Adrenal gland (tissue), 12 donors: ENCODE data around the gene INF2. TPM values are rescaled to one million over a fixed set of nuclear protein-coding genes. Genes with fewer than 3 reads are reported as not detected.

Source experiments
- DNase-seq, 7 donors: peaks; one replicate each; pipeline ENCODE4 v3.0.0-alpha.2; 2019 to 2020
- H3K27ac ChIP-seq, 5 donors: fragments of 200-600 bp; sonication (generic) in 4 of 5; 1 replicate in 3 of 5; 2 replicates in 2 of 5; pipeline versions ENCODE4 v1.5.1 to v1.8.0; 2016 to 2020; ENCODE audit warnings: mild to moderate bottlenecking in 1 of 5
- H3K27me3 ChIP-seq: fragments of 200-600 bp; 2 replicates; pipeline ENCODE4 v1.8.0; 2021
- H3K36me3 ChIP-seq, 2 donors: fragments of 200-600 bp; replicated peaks in 1 of 2; 1 replicate in 1 of 2; 2 replicates in 1 of 2; pipeline versions ENCODE4 v1.5.1 to v1.8.0; 2018 to 2022
- H3K4me1 ChIP-seq, 2 donors: fragments of 200-600 bp; replicated peaks in 1 of 2; 1 replicate in 1 of 2; 2 replicates in 1 of 2; pipeline versions ENCODE4 v1.5.1 to v1.8.0; 2018 to 2021
- H3K4me3 ChIP-seq, 4 donors: fragments of 200-600 bp; sonication (generic) in 3 of 4; one replicate each; pipeline ENCODE4 v1.5.1; 2016 to 2018
- H3K9me3 ChIP-seq, 3 donors: fragments of 200-600 bp; sonication (generic) in 1 of 3; replicated peaks in 1 of 3; 1 replicate in 2 of 3; 2 replicates in 1 of 3; pipeline versions ENCODE4 v1.5.1 to v1.8.0; 2016 to 2021
- POLR2A ChIP-seq, 2 donors: fragments of 450-650 bp; IDR thresholded peaks; one replicate each; pipeline ENCODE4 v1.6.1; 2017; ENCODE audit warnings: antibody characterized with exemption in 2 of 2, mild to moderate bottlenecking in 2 of 2, moderate library complexity in 1 of 2
- WGBS, 4 donors: extraction: QIAGEN DNeasy Blood & Tissue Kit in 2 of 4; methylation state at CpG; one replicate each; pipeline versions ENCODE4 v1.1.5 to v1.1.7; 2013 to 2017; 5-methylcytosine and 5-hydroxymethylcytosine counted together
- intact Hi-C, 2 donors: fragments of 100-400 bp; cut with DNase I; formaldehyde crosslinking; loops; one replicate each; pipeline versions ENCODE4 v1.14.1 to v1.15.0; 2022 to 2023
- polyA plus RNA-seq, 3 donors: library from polyadenylated mRNA; stranded (reverse); fragments of 200-250 nt in 2 of 3; fragments of 350-450 nt in 1 of 3; fragmentation: Illumina TruSeq in 1 of 3; extraction: RNeasy Lipid Tissue Mini Kit (QIAGEN cat#74804) in 1 of 3; gene quantifications; one replicate each; pipeline ENCODE4 v1.2.3, GENCODE V29; 2013 to 2014
- total RNA-seq, 9 donors: library from RNA; depleted of rRNA in 4 of 9; stranded (reverse); fragments of >200 nt in 4 of 9; fragments of 120-200 nt in 1 of 9; fragmentation: NEBNext Ultra II Directional in 1 of 9; extraction: Animal tissue kit (Norgen Biotek cat#: 25700) in 1 of 9; gene quantifications; one replicate each; pipeline versions ENCODE4 v1.1.0 to v1.2.4, GENCODE V29; 2013 to 2023
- TF ChIP-seq, protein P1 (sequence below), 6 experiments: fragments of 450-650 bp in 4 of 6; fragments of 200-600 bp in 2 of 6; sonication (generic) in 1 of 6; IDR thresholded peaks; 1 replicate in 5 of 6; 2 replicates in 1 of 6; pipeline versions ENCODE4 v1.5.1 to v1.8.0; 2016 to 2021; ENCODE audit warnings: antibody characterized with exemption in 6 of 6, mild to moderate bottlenecking in 2 of 6, moderate library complexity in 1 of 6
- donor health status: healthy with polysubstance abuse.
- donor health status: Bipolar disorder and iron deficiency.
- donor health status: DM: yes; HTN: yes; CAD: no.
- donor health status: DM: no; HTN: no; CAD: no.
- donor health status: DM: no; HTN: no; CAD: no.
- donor health status: DM: yes; HTN: yes; CAD: no.

The INF2 gene
- total and polyA plus RNA-seq, 12 donors, result 8.4 to 217 (median 62.0) TPM

DNA sequence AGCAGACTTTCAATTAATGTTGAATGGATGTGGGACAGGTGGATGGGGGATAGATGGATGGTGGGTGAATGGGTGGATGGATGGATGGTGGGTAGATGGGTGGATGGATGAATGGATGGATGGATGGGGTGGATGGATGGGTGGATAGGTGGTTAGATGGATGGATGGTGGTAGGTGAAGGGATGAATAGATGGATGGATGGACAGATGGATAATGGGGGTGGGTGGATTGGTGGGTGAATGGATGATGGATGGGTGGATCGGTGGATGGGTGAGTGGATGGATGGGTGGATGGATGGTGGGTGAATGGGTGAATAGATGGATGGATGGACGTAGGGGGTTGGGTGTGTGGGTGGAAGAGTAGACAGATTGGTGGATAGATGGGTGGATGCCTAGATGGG is 14.0 kb upstream of the INF2 start:
- TF ChIP-seq, protein P1, sequence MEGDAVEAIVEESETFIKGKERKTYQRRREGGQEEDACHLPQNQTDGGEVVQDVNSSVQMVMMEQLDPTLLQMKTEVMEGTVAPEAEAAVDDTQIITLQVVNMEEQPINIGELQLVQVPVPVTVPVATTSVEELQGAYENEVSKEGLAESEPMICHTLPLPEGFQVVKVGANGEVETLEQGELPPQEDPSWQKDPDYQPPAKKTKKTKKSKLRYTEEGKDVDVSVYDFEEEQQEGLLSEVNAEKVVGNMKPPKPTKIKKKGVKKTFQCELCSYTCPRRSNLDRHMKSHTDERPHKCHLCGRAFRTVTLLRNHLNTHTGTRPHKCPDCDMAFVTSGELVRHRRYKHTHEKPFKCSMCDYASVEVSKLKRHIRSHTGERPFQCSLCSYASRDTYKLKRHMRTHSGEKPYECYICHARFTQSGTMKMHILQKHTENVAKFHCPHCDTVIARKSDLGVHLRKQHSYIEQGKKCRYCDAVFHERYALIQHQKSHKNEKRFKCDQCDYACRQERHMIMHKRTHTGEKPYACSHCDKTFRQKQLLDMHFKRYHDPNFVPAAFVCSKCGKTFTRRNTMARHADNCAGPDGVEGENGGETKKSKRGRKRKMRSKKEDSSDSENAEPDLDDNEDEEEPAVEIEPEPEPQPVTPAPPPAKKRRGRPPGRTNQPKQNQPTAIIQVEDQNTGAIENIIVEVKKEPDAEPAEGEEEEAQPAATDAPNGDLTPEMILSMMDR (IDR thresholded peaks at IDR 0.05), result no peak
- TF ChIP-seq POLR2A (IDR thresholded peaks at IDR 0.05), result no peak
- Histone ChIP-seq H3K36me3 (no peaks in the 10 kb centered on the region), H3K4me3 (no peak overlapping the region), H3K4me1 (peaks cover 27 to 40% of the 10 kb centered on the region in 2 donors), H3K27ac (no peak overlapping the region), H3K9me3 (no peaks in the 10 kb centered on the region), H3K27me3 (no peaks in the 10 kb centered on the region)
- intact Hi-C loops, result no loop called here
- no peak for DNase-seq
- 90 to 99% (median 96%) methylated on average over 2 of the region's 2 CpGs for WGBS, 4 donors

DNA sequence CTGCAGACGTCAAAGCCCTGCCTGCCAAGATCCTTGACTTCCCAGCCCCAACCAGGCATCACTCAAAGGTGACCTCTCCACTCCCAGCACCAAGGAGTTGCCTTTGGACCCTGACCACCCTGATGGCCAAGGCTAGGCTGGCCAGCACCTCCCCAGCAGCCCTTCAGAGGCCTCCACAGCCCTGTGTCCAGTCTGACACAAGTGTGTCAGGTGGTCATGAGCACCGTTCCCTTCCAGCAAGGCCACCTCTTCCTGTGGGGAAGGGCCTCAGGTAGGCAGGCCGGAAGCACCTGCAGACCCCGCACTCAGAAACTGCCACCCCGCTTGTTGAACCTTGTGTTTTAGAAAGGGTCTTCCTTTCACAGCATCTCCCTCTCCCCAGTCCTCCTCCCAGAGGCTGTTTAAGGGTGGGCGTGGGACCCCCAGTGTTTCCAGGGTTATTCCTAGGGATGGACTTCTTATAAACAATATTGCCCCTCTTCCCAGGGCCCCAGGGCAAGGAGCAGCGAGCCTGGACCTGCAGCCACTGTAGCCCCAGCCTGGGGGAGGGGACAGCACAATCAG is 13.2 kb upstream of the INF2 start:
- peak in 1 of 7 donors; percentile 23 for DNase-seq
- intact Hi-C loops, result no loop called here
- Histone ChIP-seq H3K36me3 (no peaks in the 10 kb centered on the region), H3K27me3 (no peaks in the 10 kb centered on the region), H3K9me3 (no peaks in the 10 kb centered on the region), H3K27ac (peak overlapping the region in 1 of 5 donors; percentile 86), H3K4me3 (no peak overlapping the region), H3K4me1 (peaks cover 34 to 48% of the 10 kb centered on the region in 2 donors)
- 82 to 96% (median 90%) methylated on average over 2 to 7 of the region's 7 CpGs for whole genome bisulfite sequencing, 4 donors
- TF ChIP-seq, protein P1 (IDR thresholded peaks at IDR 0.05), result no peak
- TF ChIP-seq POLR2A (IDR thresholded peaks at IDR 0.05), result no peak

DNA sequence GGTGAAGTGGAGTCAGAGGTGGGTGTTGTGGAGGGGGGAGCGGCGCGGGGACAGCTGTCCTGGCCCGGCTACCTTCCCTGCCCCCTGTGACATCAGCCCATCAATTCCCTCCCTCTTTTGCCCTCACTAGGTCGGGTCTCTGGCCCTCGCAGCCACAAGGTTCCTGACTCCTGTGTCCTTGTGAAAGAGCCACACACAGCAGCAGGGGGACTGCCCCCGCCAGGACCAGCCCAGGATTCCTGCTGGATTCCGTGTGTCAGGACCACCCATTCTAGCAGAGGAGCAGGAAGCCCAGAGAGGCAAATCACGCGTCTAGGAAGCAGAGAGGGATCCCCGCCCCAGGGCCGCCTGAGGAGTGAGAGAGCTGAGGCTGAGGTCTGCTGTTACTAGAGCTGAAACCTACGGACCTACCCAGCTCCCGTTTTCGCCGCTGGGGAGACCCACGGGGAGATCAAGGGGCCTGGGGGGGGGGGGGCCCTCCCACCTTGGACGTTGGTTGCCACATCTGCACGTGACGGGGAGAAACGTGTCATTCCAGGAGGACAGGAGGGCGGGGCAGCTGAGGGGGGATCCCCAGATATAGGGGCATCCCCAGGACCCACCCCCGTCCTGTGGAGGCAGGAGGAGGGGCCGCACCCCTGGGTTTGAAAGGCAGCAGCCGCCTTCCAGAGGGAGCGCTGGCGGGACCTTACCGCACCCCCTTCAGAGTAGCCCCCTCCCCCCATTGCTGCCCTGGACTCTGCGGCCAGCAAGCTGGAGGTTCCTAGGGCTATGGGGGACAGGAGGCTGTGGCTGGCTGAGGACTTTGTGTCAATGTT is 12.5 kb upstream of the INF2 start:
- Histone ChIP-seq H3K27me3 (no peaks in the 10 kb centered on the region), H3K4me3 (peak overlapping the region in 2 of 4 donors; percentile 29 to 48), H3K27ac (peak overlapping the region in 4 of 5 donors; percentile 77 to 94 (median 86)), H3K9me3 (no peaks in the 10 kb centered on the region), H3K4me1 (peaks cover 41 to 55% of the 10 kb centered on the region in 2 donors), H3K36me3 (no peaks in the 10 kb centered on the region)
- 17 to 45% (median 20%) methylated on average over 7 to 29 of the region's 29 CpGs for WGBS, 4 donors
- DNase-seq, result peak in 5 of 7 donors; percentile 37 to 56 (median 52)
- peak in 1 of 2 donors; percentile 27 for TF ChIP-seq POLR2A (IDR thresholded peaks at IDR 0.05)
- TF ChIP-seq, protein P1 (IDR thresholded peaks at IDR 0.05), result no peak
- intact Hi-C loops, result no loop called here

DNA sequence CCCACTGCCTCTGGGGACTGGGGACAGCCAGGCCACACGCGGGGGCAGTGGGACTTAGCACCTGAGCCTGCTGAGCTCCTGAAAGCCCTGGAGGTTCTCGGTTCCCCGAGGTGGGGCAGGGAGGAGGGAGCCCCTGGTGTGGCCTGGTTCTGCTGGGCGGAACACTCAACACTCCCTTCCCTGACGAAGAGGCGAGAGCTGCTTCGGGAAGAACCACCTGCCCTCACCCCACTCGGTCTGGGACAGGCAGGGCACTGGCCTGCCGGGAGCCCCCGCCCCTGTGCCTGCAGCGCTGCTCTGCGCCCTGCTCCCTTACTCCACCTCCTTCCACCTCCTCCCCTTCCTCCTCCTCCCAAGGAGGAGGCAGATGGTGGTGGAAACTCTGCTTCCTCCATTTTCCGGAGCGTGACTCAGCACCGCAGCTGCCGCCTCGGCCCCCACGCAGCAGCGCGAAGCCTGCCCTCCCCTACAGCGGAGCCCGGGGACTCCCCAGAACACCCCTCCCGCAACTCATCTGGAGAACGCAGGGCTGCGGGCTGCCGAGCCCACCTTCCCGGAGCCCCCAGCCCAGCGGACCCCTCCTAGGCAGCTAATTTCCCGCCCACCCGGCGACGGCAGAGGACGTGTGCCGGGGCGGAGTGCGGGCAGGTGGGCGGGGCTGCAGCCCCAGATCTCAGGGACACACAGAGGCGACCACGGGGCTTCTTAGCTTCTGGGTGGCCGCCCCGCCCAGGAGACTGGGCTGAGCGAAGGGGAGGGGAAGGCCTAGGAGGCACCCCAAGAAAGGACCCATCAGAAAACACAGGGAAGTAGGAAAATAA is 11.7 kb upstream of the INF2 start:
- Histone ChIP-seq H3K27ac (peak overlapping the region; percentile 55 to 94 (median 85)), H3K4me1 (peaks cover 46 to 63% of the 10 kb centered on the region in 2 donors), H3K4me3 (peak overlapping the region in 3 of 4 donors; percentile 28 to 48 (median 29)), H3K36me3 (no peaks in the 10 kb centered on the region), H3K27me3 (no peaks in the 10 kb centered on the region), H3K9me3 (no peaks in the 10 kb centered on the region)
- intact Hi-C loops, result no loop called here
- DNase-seq, result peak; percentile 75 to 87 (median 84)
- 1 to 3% (median 2%) methylated on average over 20 to 43 of the region's 43 CpGs for WGBS, 4 donors
- peak; percentile 44 to 87 for TF ChIP-seq POLR2A (IDR thresholded peaks at IDR 0.05)
- TF ChIP-seq, protein P1 (IDR thresholded peaks at IDR 0.05), result no peak
